ENCODE results near the gene ADAMTS13. TPM values are rescaled to one million over a fixed set of nuclear protein-coding genes. Genes with fewer than 3 reads are reported as not detected.

ADAMTS13 gene
- total and polyA plus RNA-seq, 12 donors = 1.5 to 17.8 (median 3.5) TPM

DNA sequence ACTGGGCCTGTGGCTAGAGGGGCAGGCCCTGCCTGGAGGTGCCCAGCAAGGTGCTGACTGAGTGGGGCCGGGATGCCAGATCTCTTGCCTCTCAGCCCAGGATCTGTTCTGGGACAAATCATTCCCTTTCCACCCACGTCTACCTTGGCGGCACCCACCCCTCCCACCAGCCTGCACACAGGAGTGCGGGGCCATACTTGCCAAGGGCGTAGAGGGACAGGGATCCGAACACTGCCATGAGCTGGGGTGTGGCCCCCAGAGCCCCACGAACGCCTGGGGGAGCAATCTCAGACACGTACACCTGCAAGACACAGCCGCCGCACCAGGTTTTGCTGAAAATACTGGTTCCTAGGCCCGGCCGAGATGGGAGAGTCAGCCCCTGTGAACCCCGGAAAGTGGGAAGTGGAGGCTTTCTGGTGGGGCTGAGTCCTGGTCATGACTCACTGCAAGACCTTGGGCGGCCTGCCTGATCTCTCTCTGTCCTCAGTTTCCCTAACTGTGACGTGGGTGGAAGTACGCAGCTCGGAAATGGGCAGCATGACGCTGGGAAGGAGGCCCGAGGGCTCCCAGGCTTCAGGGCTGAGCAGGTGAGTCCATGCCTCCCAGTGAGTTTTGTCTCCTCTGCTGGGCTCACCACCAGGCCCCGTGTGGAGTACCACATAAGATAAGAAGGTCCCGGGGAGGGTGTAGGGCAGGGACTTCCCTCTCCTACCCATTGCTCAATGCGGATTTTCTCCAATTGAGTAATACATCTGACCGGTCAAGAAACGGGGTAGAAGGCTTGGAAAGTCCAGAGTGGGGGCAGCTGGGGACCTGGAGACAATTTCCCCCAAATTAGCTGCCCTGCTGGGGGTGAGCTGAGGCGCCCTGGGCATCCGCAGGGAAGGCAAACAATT, 54.1 kb downstream of the ADAMTS13 start:
- no peak overlapping the region for H3K27ac ChIP-seq
- H3K4me3 ChIP-seq = peak overlapping the region in 1 of 10 donors; percentile 18
- TF ChIP-seq CTCF (IDR thresholded peaks at IDR 0.05) = no peak
- DNase-seq (no peak), ATAC-seq (no peak)
- H3K4me1 ChIP-seq = peaks cover 7 to 72% (median 18%) of the 10 kb centered on the region in 9 donors
- H3K36me3 ChIP-seq = peaks cover 0 to 58% (median 0%) of the 10 kb centered on the region in 9 donors
- WGBS, 2 donors = 90% methylated on average over 27 of the region's 27 CpGs
- H3K27me3 ChIP-seq = peaks cover 0 to 7% (median 0%) of the 10 kb centered on the region in 7 donors
- H3K9me3 ChIP-seq = no peaks in the 10 kb centered on the region
- intact Hi-C loops (cut with DNase I) = loop anchor here in 1 of 10 donors (5.0 kb wide), 1 partner anchor 1124 kb away; the partner anchor contains the start of gene SETX

- TF ChIP-seq CTCF (IDR thresholded peaks at IDR 0.05) = no peak
- ATAC-seq (no peak), DNase-seq (peak in 1 of 2 donors; percentile 14)
- Histone ChIP-seq H3K9me3 (no peaks in the 10 kb centered on the region), H3K4me3 (peak overlapping the region in 1 of 10 donors; percentile 18), H3K27ac (peak overlapping the region in 1 of 10 donors; percentile 44), H3K27me3 (peaks cover 0 to 7% (median 0%) of the 10 kb centered on the region in 7 donors), H3K4me1 (peaks cover 7 to 65% (median 18%) of the 10 kb centered on the region in 9 donors), H3K36me3 (peaks cover 0 to 51% (median 0%) of the 10 kb centered on the region in 9 donors)
- WGBS, 2 donors = 95 to 97% methylated on average over 21 of the region's 21 CpGs
- intact Hi-C loops (cut with DNase I) = loop anchor here in 1 of 10 donors (5.0 kb wide), 1 partner anchor 1125 kb away; the partner anchor contains the start of gene SETX
These were observed 54.8 kb downstream of the ADAMTS13 start for GRCh38 chr9:133476941-133477340.

DNA sequence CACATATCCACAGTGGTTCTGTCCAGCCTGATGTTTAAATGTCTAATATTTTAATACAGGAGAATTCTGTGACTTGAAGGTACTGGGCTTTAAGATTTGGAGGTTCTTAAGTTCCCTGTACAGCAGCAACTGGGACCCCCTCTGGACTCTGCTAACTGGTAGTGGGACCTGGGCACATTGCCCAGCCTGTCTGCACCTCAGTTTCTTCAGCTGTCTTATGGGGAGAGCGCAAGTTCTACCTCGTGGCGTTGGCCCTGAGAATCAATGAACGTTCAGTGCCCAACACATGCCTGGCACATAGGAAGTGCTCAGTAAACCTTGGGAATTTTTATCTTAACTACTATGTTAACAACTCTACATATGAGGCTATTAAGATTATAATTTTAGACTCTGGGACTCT, 55.3 kb downstream of the ADAMTS13 start:
- DNase-seq = peak in 1 of 2 donors; percentile 10
- peaks cover 0 to 7% (median 0%) of the 10 kb centered on the region in 7 donors for H3K27me3 ChIP-seq
- ATAC-seq = no peak
- peak overlapping the region in 1 of 10 donors; percentile 90 for H3K27ac ChIP-seq
- H3K4me1 ChIP-seq = peaks cover 7 to 65% (median 18%) of the 10 kb centered on the region in 9 donors
- intact Hi-C loops (cut with DNase I) = loop anchor here in 1 of 10 donors (5.0 kb wide), 1 partner anchor 1125 kb away; the partner anchor contains the start of gene SETX
- peaks cover 0 to 46% (median 0%) of the 10 kb centered on the region in 9 donors for H3K36me3 ChIP-seq
- H3K4me3 ChIP-seq = peak overlapping the region in 1 of 10 donors; percentile 77
- no peak for TF ChIP-seq CTCF (IDR thresholded peaks at IDR 0.05)
- H3K9me3 ChIP-seq = no peaks in the 10 kb centered on the region
- 94 to 95% methylated on average over 4 of the region's 4 CpGs for WGBS, 2 donors
